GM19452 (cell line): Measurements from ENCODE around the gene FIBCD1.
"Not testable (repeated sequence)": the region's sequence is repeated elsewhere in the genome, so short reads cannot be mapped to it uniquely, and the experiment has no call there.

Experiments
- ATAC-seq: cut with Tn5 transposase; IDR thresholded peaks from one replicate; pipeline ENCODE4 v1.9.1; 2021; ENCODE audit not compliant: unreplicated experiment

FIBCD1 gene

GRCh38 chr9:130974697-130975096 lies 35.6 kb upstream of the FIBCD1 start:
- no peak for ATAC-seq

GRCh38 chr9:130973686-130974281 lies 34.7 kb upstream of the FIBCD1 start:
- no peak for ATAC-seq

GRCh38 chr9:130972957-130973685 lies 34.1 kb upstream of the FIBCD1 start:
- no peak for ATAC-seq

- no peak for ATAC-seq
Observed at GRCh38 chr9:130972277-130972956, 33.4 kb upstream of the FIBCD1 start.

GRCh38 chr9:130971294-130971849 lies 32.3 kb upstream of the FIBCD1 start:
- ATAC-seq, result no peak

GRCh38 chr9:130970855-130971254 lies 31.8 kb upstream of the FIBCD1 start:
- no peak for ATAC-seq

- no peak for ATAC-seq
Observed at GRCh38 chr9:130970052-130970451, 31.0 kb upstream of the FIBCD1 start.

GRCh38 chr9:130965680-130966079 lies 26.6 kb upstream of the FIBCD1 start:
- no peak for ATAC-seq

GRCh38 chr9:130963916-130964315 lies 24.9 kb upstream of the FIBCD1 start:
- ATAC-seq, result no peak

GRCh38 chr9:130963337-130963908 lies 24.4 kb upstream of the FIBCD1 start:
- ATAC-seq, result no peak

- no peak for ATAC-seq
Observed at GRCh38 chr9:130962418-130963316, 23.6 kb upstream of the FIBCD1 start.

- ATAC-seq, result no peak
Observed at GRCh38 chr9:130961511-130962300, 22.7 kb upstream of the FIBCD1 start.

GRCh38 chr9:130960522-130961378 lies 21.7 kb upstream of the FIBCD1 start:
- ATAC-seq, result no peak

GRCh38 chr9:130959809-130960334 lies 20.8 kb upstream of the FIBCD1 start:
- no peak for ATAC-seq

GRCh38 chr9:130958564-130958963 lies 19.5 kb upstream of the FIBCD1 start:
- ATAC-seq, result not testable (repeated sequence)

GRCh38 chr9:130957451-130958203 lies 18.6 kb upstream of the FIBCD1 start:
- no peak for ATAC-seq

GRCh38 chr9:130956636-130957450 lies 17.8 kb upstream of the FIBCD1 start:
- no peak for ATAC-seq
